Midbrain (tissue), 1 donor: ENCODE data around the gene SLC12A8.

Experiments
- DNase-seq: peaks from one replicate; lab custom pipeline; 2025; lab: John Stamatoyannopoulos, UW

The SLC12A8 gene

GRCh38 chr3:125212509-125213363, at the start of gene SLC12A8:
Gene SLC12A8, minus strand, starts transcription at chr3:125212748. Its CDS starts 1,399 bp downstream, at chr3:125211349.
- DNase-seq: no peak

DNA sequence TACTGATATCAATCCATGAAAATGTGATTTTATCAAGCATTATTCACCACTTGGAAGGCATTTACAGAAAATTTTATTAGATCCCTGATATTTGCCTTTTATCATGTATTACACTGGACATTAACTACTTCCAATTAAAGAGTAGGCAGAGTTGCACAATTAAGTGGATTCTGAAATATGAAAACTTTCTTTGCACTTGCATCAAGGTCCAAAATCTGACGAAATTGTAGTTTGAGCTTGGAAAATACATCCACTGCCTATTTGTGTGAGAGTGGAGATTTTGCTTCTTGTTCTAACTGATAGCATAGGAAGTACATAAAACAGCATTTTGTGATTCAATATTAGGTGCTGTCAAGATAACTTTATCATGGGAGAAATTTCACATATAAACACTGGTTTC, 49.6 kb upstream of the SLC12A8 start:
- no peak for DNase-seq

DNA sequence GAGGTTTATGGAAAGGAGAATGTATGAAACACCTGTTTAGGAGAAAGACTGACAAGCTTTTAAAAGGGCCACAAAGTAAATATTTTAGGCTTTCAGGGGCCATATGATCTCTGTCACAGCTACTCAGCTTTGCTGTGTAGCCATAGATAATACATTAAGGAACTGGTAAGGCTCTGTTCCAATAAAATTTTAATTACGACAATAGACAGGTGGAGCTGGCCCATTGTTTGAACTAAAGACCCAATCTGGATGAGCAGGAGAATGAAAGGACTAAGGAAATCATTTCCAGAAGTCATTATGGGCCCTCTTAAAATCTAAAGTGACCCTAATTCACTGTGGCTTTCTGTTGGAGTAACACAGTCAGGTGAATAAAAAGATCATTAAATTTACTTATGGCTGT, 48.5 kb upstream of the SLC12A8 start:
- no peak for DNase-seq

DNA sequence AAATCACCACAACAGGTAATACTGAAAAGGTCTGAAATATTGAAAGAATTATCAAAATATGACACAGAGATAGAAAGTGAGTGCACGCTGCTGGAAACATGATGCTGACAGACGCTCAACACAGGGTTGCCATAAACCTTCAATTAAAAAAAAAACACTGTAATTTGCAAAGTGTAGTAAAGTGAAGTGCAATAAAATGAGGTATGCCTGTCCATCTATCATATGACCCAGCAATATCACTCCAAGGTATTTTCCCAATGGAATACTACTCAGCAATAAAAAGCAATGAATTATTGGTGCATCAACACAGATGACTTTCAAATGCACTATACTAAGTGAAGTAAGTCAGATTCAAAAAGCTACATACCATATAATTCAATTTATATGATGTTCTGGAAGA, 47.6 kb upstream of the SLC12A8 start:
- DNase-seq: no peak

DNA sequence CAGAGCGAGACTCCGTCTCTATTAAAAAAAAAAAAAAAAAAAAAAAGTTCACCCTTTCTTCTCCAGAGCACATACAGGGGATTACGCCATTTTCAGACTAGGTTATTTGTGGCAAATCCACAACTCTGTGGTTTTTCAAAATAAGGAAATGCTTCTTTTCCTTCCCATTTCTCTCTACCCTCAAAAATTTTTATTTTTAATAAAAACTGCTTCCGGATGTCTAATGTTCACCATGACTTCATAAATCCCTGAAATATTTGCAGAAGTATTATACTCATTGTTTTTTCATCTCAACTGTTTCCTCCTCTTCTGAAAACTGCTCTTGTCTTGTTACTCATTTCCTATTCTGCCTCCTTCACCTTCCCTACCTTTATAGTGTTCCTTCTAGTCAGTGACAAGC, 45.0 kb upstream of the SLC12A8 start:
- DNase-seq: no peak

DNA sequence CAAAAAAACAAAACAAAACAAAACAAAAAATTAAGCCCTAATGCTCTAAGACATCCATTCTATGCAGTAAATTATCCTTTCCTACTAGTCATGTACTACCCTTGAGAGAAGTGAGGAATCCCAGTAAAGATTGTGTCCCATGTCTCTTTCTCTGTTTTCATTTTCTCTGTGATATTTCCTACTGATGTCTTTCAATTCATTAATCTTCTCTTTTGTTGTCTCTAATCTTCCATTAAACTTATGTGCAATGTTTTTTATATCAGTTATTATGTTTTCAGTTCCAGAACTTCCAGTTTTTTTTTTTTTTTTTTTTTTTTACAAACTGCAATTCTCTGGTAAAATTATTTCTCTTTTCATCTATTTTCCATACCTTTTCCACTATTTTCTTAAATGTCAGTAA, 44.1 kb upstream of the SLC12A8 start:
- DNase-seq: no peak

DNA sequence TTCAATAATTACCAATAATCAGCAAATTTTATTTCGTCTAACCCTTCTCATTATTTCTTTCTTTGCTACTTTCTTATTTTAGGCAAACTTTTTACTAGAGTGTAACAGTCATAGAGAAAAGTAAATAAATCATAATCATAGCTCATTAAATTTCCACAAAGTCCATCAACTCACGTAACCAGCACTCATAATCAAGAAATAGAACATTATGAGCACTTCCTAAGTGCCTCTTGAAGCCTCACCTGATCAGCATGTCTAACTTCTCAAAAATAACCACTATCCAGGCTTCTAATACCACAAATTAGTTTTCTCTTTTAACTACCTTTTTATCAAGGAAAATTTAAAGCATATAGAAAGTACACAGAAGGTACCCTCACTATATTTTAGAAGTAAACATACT, 38.4 kb upstream of the SLC12A8 start:
- DNase-seq: no peak

- no peak for DNase-seq
Observed at GRCh38 chr3:125246237-125246636, 33.7 kb upstream of the SLC12A8 start.

- no peak for DNase-seq
Observed at GRCh38 chr3:125245521-125245920, 33.0 kb upstream of the SLC12A8 start.

GRCh38 chr3:125240496-125240895, 27.9 kb upstream of the SLC12A8 start:
- no peak for DNase-seq

- DNase-seq: no peak
Observed at GRCh38 chr3:125239266-125239665, 26.7 kb upstream of the SLC12A8 start.

DNA sequence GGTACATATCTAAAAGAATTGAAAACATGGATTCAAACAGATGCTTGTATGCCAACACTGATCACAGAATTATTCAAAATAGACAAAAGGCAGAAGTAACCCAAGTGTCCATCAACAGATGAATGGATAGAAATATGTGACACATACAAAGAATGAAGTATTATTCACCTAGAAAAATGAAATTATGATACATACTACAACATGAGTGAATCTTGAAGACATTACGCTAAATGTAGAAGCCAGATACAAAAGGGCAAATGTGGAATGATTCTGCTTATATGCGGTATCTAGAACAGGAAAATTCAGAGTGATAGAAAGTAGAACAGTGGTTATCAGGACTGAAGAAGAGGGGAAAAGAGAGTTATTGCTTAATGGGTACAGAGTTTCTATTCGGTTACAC, 26.2 kb upstream of the SLC12A8 start:
- no peak for DNase-seq

GRCh38 chr3:125236331-125236903, 23.9 kb upstream of the SLC12A8 start:
- no peak for DNase-seq

DNA sequence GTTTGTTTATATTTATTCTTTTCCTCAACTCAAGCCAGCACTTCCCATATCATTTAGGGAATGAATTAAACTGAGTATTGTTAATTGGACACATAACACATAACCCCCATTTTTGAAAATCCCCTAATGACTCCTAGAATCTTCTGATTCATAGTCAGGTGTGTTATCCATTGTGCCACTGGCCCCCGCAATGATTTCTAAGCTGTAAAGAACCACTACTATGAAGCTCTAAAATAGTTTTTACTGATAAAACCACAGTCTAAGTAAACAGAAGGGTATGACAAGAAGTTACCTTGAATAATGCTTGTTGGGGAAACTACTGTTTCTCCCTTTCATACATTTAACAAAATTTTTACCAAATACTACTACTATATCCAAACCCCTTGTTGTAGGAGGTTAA, 22.3 kb upstream of the SLC12A8 start:
- DNase-seq: no peak

- DNase-seq: no peak
Observed at GRCh38 chr3:125232401-125232800, 19.9 kb upstream of the SLC12A8 start.

DNA sequence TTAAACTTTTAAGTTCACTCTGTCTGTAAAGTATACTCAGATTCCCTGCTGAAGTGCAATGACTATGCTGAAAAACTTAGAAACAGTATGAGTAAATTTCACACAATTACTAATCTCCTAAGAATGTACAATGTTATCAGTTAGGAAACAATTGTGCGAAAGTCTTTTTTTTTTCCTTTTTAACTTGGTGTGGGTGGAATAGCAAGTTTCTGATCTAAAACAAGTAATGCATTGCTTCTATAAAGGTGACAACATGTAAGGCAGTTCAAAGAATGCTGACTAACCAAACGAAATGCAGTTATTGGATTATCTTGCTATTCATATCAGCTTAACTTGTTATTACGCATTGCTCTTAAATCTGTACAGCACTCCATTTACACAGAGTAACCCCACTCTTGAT, 19.3 kb upstream of the SLC12A8 start:
- no peak for DNase-seq

- no peak for DNase-seq
Observed at GRCh38 chr3:125229707-125230106, 17.2 kb upstream of the SLC12A8 start.

- DNase-seq: no peak
Observed at GRCh38 chr3:125229168-125229567, 16.6 kb upstream of the SLC12A8 start.

DNA sequence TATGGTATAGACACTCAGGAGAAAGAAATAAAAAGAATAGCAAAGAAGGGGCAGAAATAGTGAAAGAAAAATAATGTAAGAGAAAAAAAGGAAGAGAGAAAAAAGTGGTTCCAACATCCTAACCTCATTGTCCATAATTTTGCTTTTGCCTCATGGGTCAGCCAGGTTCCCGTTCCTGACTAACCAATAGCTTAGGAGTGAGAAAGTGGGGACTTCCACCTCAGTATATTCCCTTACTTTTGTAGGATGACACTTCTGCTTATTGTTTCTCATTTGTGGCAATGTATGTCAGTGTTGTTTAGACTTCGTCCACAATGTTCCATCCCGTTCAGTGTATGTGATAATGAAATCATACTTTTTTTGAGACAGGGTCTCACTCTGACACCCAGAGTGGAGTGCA, 9.3 kb upstream of the SLC12A8 start:
- no peak for DNase-seq

DNA sequence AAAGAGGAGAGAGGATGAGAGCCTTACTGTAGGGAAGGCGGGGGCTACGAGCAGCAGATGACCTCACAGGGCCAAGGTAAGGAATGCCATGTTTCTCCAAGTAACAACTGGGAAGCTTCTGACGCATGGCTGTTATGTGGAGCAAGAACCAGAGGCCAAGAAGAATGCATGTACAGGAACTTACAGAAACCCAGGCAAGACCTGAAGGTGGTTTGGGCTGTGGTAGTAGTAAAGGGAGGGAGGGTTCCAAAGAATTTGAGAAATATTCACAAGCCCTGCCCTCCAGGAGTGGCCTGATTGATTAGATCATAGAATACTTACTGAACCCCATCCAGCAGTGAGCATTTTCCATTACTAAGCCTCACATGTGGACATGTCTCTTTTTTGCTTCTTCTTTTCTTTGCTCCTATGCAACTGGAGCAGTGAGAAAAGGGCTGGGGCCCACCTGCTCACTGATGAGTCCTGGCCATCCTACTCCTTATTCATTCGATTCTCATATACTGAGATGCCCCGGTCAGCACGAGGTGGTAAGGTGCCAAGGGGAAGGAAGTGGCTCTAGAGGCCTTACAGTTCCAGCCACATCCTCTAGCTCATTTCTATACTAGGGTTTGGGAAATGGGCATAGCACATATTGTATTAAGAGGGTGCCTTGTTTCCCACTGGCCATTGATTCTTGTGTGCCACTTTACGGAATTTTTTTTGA, 8.3 kb upstream of the SLC12A8 start:
- DNase-seq: no peak

- no peak for DNase-seq
Observed at GRCh38 chr3:125220183-125220582, 7.6 kb upstream of the SLC12A8 start.

DNA sequence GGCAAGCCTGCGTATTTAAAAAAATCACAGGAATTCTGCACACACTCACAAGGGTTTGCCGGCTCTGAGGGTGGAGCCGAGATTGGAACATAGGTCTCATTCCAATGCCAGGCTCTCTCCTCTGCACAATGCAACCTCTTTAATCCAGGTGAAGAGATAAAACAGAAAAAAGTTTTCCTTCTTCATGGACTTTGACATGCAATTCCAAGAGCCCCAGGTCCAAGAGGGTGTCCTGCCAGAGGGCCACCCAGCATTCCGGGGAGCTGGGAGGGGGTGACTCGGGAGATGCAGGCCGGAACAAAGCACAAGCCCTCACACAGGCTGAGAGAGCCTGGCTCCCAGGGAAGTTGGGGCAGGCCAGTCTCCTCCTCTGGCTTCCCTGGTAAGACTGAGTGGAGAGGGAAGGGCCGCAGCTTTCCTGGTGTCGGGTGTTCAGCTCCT, 6.7 kb upstream of the SLC12A8 start:
- no peak for DNase-seq

DNA sequence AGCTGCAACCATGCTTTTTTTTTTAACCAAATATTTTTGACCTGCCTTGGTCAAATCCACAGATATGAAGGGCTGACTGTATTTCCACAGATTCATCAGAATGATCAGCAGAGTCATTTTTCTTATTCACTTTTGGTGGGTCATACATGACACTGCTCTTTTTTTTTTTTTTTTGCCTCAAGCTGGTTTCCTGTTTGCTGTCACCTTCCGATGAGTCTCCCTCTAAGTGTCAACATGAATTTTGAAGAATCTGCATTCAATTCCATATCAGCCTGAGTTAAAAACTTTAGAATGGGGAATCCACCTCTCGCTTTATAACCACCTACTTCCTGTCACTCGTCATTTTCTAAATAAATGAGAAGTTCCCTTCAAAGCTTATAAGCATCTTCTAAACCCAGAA, 2.2 kb upstream of the SLC12A8 start:
- no peak for DNase-seq
